Fibroblast of gingiva (primary cell): ENCODE measurements around the gene C17orf113.

Experiments
- DNase-seq: peaks from one replicate; pipeline ENCODE4 v3.0.0-alpha.2; 2011; ENCODE audit warnings: low read depth

Gene C17orf113

DNA sequence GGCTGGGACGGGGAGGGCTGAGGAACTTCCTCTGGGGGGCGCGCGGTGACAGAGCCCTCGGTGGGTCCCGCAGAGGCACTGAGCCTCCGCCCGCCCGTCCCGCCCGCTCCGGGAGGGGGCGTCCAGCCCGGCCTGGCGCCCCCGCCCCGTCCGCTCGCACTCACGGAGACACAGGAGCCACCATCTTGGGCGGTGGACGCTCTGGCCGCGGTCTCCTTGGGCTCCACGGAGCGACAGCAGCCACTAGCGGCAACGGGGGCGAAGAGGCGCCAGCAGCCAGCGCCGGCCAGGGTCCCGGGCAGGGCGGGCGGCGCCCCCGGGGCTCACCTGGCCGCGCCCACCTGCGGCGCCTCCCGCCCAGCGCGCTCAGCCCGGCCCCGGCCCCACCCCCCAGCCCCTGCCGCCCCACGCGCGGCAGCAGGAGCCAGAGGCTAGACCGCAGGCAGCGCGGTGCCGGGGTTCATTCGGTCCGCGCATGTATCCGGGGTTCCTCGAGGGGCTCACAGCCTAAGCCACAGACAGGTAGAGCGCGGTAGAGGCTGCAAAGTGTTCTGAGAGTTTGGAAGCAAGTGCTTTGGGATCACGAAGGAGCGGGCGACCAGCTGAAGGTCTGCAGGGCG lies at the start of gene C17orf113:
Gene C17orf113 (minus strand): TSS at position 209 of the 620 bp plus-strand sequence. CDS start 7,225 bp downstream, outside the sequence.
- DNase-seq, result no peak

DNA sequence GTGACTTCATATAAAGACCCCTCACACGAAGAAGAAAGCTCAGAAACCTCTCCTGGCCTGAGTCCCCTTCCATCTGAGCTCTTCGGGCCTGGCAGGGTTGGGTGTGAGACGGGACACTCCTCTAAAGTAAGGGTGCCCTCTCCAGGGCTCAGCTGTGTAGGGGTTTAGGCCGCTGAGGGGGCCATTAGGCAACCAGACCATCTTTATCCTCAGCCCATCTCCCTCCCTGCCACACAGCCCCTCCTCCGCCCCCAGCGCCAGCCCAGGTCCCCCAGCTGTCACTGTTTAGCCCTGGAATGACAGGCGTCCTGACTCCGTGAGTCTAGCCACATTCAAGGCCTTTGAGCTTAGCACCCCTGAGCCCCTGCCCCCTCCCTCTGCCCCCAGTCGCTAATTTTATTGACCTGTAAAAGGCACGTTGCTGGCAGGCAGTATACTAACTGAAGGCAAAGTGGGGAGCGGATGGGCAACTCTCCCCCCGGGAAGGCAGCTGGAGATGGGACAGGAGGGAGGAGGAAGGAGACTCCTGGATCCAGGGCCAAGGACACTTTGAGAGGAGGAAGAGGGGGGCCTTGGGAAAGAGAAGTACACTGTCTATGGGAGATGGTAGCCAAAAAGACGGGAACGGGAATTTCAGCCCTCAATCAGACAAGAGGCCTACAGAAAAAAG lies 48.5 kb upstream of the C17orf113 start:
- no peak for DNase-seq

DNA sequence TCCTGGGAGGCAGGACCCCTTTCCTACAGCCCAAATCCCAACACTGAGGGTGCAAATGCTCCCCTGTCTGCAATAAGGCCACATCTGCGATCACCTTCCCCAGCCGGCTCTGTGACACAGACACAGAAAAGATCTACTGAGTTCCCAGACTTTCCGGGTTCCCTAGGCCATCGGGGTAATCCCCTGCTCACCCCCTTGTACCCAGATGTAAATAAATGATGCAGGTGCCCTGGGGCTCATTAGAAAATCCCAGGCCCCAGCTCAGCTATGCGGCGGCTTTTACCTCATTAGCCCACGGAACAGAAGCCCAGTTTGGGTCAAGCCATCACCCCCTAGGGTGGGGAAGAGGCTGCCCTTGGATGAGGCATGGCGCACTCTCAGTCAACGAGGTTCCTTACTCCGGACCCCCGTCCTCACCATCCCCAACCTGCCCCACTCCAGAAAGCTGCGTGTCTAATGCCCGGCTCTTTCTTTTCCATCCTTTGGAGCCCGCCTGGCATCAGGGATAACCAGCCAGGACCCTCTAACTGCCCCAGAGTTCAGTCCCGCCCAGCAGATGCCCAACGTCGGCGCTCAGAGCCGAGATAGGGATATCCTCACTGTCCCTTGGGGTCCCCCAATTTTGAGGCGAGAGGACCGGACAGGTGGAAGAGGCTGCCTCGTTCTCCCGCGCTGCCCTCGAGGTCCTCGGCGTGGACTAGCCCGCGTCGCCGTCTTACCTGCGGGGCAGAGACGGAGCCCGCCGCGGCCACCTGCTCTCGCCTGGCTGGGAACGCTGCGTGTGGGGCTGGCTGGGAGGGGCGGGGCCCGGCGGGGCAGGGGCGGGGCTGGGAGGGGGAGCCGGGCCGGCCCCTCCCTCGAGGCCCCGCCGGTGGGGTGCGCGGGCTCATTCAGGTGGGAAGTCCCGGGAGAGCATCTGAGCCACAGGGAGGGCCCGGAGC lies 47.6 kb upstream of the C17orf113 start, which contains the start of gene ZNF385C:
Gene ZNF385C (minus strand): TSS at position 783 of the 941 bp plus-strand sequence. CDS start 35,417 bp downstream, outside the sequence.
- no peak for DNase-seq

DNA sequence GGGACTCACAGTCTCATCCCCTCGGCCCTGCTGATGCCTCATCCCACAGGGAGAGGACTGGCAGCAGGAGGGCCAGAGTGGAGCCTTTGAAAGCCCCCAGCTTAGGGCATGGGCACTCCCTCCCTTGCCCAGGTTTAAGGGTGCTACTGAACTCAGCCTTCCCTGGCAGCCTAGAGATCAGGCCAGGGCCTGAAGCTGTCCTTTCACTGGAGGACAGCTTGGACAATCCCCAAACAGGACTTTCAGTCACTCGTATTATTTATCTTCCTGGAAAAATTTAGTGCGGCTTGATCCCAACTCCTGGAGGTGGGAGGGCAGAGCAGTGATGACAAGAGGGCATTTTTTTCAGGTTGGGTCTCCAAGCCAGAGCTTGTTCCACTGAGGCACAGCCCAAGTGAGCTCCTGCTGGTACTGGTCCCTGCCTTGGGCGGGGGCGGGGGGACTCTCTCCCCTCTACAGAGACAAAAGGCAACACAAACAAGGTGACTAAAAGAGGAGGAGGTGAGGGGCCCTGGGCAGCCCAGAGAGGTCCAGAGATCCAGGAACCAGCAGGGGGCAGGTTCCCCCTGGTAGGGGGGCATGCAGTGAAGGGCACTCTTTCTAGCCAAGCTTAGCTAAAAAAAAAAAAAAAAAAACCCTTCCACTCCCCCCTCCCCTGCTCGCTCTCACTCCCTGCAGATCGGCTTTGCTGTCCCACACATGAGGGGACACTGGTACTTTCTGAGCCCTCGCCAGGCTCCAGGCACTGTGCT lies 46.1 kb upstream of the C17orf113 start:
- no peak for DNase-seq

DNA sequence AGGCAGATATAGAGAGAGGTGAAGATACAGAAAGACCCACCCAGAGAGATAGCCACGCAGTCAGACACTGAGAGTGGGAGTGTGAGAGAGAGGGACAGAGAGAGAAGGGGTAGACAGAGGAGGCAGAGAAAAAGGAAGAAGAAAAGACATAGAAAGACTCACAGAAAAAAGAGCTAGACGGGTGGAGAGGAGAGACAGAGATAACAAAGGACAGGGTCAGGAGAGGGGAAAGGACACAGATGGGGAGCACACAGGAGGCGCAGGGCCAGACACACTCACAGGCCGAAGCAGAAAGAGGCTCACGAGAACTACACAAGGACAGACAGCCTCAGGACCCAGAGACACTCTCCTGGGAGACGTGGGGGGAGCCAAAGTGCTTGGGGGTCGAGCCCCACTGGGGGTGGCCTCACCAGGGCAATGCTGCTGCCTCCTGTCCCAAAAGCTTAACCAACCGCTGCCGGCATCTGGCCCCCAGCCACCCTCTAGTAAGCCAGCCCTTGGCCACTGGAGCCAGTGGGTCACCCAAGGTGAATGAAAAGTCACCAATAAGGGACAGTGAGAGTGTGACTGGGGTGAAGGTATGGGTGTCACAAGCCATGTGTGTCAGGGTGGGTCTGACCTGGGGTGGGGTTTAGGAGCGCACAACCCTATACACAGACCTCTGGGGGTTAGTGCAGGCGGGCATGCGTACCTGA lies 44.1 kb upstream of the C17orf113 start:
- DNase-seq, result no peak

DNA sequence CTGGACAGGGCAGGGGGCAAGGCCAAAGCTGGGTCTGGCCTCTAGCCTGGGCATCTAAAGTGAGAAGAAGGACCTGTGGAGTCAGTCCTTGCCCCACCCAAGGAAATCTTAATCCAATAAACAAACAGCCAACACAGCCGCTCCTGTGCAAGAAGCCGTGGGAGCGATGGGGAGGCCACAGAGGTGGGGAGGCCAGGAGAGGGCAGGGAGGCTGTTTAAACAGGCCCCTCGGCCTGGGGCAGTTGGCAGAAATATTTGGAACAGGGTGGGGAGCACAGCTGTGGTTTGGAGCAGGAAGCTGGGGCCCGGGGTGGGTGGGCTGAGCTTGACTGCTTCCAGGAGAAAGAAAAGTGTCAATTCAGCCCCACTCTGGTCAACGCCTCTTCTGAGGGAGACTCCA lies 42.5 kb upstream of the C17orf113 start:
- no peak for DNase-seq

DNA sequence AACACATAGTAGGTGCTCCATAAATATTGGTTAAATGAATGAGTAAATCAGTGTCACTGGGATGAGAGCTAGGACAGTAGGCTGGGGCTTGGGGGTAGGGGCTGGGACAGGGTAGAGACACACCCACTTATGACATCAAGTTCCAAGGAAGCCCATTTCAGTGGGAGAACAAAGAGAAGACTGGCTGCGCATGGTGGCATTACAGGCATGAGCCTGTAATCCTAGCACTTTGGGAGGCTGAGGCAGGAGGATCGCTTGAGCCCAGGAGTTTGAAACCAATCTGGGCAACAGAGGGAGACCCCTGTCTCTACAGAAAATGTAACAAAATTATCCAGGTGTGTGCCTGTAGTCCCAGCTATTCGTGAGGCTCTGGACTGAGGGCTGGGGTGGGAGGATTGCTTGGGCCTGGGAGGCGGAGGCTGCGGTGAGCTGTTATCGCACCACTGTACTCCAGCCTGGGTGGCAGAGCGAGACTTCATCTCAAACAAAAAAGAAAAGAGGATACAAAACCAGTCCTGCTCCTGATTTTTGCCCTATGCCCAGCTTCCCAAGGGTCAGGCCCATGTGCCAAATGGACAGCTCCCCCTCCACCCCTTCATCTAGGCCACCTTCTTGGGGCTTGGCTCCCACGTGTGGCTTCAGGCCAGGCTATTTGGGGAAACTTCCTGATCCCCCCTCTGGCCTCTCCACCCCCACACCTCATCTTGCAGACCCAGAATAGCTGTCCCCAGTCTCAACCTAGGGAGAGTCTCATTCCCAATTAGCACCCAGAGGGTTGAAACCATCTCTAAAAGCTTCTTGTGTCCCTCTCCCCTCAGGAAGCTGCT lies 40.8 kb upstream of the C17orf113 start:
- DNase-seq, result no peak

DNA sequence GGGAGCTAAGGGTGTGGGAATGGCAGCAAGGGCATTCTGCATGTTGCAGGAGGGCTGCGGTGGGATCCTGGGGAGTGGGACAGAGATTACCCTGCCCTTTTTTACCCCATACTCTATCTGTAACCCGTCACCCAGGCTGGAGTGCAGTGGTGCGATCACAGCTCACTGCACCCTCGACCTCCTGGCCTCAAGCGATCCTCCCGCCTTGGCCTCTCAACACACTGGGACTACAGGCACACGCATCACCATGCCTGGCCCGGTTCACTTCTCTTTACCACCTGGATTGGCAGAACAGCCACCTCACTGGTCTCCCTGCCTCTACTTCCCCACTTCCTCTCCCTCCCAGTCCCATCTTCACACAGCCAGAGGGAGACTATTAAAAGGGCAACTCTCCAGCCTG lies 38.3 kb upstream of the C17orf113 start:
- no peak for DNase-seq

DNA sequence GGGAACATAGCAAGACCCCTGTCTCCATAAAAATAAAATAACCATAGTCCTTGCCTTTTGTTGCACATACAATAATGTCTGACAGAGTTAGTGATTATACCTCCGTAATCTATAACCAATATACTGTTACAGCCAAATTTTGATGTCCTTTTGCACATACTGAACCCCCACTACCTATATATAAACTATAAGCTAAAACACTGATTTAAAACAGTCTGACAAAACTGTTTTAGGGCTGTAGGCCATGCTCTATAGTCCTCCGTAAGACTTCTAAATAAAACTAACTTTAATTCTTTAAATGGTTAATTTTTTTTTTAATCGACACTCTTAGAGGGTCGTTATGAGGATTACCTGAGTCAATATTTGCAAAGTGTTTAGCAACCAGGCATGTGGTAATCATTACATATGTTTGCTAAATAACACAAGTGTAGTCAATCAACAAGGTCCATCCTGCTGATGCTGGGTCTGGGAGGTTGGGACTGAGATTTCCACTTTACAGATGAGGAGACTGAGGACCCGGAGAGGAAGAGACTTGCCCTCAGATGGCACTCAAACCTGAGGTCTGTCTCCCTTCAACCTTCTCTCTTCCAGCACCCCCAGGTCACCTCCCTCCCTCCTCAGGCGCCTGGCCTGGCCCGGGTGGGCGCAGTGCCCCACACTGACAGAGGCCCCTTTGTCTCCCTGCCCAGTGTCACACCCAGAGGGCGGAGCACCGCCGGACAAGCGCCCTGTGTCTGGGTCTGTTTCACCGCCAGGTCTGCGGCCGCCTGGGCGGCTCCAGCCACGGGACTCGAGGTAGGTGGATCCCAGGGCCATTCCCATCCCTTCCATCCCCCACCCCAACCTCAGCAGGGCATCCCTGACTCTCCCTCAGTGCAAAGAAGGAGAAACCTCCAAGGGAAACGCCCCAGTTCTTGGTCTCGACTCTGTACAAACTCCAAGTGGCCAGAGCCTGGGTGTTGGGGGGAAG lies 37.6 kb upstream of the C17orf113 start:
- DNase-seq, result no peak

DNA sequence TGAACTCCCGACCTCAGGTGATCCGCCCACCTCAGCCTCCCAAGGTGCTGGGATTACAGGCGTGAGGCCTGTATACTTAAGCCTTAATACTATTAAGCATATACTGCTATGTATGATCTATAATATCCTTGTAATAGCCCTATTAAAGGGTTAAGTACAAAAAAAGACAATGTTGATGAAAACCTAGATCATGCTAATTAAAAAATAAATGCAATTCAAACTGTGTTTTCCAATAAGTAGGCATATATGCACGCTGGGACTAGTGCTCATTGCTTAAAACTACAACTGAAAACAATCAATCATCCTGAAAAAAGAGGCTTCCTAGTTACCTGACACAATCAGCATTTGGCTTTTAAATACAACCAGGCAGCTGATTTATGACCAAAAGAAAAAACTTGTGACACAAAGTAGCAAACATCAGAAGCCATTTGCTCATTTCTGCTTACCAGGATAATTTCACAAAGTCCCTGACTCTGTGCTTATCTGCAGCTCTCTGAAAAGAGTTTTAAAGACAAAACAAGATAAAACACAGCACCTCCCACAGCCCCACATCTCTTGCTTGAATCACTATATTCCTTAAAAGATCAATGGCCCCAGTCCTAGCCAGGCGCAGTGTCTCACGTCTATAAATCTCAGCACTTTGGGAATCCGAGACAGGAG lies 36.8 kb upstream of the C17orf113 start:
- no peak for DNase-seq

DNA sequence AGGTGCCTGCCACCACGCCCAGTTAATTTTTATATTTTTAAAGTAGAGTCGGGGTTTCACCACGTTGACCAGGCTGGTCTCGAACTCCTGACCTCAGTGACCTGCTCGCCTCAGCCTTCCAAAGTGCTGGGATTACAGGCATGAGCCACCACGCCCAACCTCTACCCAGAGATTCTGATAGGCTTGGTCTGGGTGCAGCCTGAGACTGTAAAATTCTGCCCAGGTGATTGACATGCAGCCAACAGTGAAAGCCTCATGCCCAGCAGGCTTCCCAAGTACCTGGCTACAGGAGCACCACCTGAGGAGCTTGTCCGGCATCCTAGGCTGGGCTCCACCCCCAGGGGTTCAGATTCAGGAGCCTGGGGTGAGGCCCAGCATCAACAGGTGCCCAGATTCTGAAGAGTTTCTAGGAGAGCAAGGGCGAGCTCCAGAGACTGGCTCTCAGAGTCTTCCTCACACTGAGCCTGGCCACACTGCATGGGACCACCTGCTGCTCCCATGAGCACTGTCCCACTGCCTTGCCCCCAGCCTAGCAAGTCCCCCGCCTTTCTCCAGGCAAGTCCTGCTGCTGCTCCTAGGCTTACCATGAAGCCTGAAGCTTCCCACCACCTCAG lies 31.2 kb upstream of the C17orf113 start:
- DNase-seq, result no peak

DNA sequence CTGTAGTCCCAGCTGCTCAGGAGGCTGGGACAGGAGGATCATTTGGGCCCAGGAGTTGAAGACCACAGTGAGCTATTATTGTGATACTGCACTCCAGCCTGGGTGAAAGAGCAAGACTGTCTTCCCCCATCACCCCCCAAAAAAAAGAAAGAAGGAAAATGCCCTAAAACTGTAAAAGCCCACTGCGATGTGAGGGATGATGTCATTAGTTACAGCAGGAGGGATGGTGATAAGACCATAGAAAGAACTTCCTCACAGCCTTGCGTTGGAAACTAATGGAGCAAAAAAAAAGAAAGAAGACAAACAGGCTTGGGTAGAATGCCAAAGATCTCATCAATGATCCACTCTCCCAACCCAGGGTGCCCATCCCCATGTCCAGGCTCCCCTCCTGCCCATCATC lies 29.1 kb upstream of the C17orf113 start:
- no peak for DNase-seq

DNA sequence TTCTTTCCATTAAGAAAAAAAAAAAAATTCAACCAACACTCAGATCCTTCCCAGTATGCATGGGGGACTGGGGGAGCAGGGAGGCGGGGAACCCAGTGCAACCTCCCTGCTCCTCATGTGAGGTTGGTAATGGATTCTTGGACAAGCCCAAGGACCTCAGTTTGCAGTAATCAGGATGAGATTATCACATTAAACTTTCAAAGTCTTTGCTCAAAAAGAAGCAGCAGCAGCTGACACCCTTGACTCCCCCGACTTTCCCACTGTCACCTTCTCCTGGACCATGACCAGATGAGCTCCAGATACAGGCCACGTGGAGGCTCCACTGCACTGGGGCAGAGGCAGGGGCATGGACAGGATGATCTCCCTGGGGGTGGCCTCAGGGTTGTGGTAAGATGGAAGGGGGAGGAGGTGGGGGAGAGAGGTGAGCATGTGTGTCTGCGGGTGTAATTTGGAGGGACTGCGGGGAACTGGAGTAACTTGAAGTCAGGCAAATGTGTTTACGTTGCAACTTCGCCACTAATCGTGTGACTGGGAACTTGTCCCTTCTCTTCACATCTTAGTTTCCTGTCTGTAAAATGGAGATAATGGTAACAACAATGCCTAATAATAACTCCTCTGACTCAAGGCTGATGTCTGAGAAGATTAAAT lies 28.1 kb upstream of the C17orf113 start:
- no peak for DNase-seq

DNA sequence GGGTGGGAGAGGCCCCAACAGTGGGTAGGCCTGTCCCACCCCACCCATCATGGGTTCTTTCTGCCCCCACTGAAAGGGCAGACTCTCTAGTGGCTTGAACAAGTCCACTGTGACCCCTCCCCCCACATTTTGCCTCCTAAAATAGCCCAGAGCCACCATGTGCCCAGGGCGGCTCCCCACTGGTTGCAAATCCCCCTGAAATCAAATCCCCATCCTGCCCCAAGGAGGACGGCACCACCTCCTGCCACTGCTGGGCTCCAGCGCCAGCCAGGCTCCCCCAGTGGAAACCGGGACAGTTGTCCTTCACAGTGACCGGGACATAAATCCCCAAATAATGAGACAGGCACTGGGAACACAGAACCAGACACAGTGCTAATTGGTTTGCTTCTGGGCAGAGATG lies 27.4 kb upstream of the C17orf113 start:
- DNase-seq, result no peak

DNA sequence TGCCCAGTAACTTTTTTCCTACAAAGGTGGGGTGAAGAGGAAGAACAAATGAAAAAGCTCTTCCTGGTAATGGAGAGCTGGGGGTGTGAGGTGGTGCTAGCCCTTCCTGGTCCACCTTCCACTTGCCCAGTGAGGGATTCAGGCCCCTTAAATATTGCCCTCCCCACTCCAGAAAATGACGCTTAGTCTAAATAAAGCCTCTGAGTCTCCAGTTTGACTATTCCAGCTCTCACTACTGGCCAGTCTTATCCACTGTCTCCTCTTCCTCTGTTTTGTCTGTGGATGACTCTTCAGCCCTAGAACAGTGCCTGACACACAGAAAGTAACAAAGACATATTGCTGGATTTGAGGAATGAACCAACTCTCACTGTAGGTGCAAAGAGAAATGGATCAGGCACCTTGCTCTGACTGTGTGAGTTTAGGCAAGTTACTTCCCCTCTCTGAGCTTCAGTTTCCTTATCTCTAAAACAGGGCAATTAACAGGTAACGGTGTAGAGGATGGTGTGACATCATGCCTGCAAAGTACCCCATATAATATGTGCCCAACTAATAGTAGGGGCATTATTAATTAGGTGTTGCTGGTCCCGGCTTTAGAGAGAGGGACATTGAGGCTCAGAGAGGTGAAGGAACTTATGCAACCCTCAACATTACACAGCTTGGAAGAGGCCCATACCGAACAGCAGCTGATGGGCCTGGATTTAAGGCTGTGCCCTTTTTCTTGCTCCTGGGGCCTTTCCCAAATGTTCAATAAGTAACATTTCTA lies 26.6 kb upstream of the C17orf113 start:
- DNase-seq, result no peak

DNA sequence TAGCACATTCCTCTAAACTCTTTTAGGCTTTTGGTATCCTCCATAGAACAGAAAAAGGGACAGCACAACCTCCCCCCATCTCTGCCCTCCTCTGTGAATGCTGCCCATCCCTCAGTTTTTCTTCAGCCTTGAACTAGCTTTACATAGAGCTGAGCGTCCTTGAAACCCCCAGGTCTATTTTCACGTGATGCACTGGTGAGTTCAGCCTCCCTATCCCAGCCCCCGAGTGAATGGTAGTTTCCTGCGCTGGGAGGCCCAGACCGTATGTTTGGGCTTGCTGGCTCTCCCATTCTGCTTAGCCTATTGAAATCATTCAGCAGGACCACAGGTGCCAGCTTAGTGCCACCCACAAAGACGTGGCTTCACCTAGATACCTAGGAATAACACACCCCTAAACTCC lies 25.4 kb upstream of the C17orf113 start:
- no peak for DNase-seq
